Activated CD4-positive, alpha-beta T cell treated with anti-CD3 and anti-CD28 coated beads, Interleukin-10, Interleukin-2, amounts not matched to agents 100 ng/mL and 50 ng/mL, durations not matched to agents 16 hours and 8 hours (primary cell): ENCODE measurements around the gene FGF14.
"Not testable (repeated sequence)": the region's sequence is repeated elsewhere in the genome, so short reads cannot be mapped to it uniquely, and the experiment has no call there.

ENCODE experiments used
- DNase-seq: peaks from one replicate; pipeline ENCODE4 v3.0.0-alpha.2; 2020

Gene FGF14

GRCh38 chr13:101915331-101915730, 486.5 kb downstream of the FGF14 start:
- DNase-seq: no peak

DNA sequence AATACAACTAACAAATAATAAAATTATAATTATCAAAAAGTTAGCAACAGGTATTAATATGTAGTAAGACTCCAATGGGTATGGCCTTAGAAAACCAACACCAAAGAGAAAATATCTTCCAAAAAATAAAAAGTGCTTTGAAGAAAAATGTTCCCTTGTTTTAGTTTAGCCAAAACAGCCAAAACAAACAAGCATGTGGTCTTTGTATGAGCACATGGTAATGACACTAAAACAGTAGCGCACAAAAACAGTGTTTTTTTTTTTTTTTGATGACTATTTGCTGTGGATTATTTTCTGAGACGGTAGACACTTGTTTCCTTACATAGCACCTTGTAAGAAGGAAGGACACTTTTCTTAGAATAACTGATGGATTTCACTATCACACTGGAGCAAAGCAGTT, 490.1 kb downstream of the FGF14 start:
- DNase-seq: no peak

GRCh38 chr13:101903890-101904289, 498.0 kb downstream of the FGF14 start:
- no peak for DNase-seq

DNA sequence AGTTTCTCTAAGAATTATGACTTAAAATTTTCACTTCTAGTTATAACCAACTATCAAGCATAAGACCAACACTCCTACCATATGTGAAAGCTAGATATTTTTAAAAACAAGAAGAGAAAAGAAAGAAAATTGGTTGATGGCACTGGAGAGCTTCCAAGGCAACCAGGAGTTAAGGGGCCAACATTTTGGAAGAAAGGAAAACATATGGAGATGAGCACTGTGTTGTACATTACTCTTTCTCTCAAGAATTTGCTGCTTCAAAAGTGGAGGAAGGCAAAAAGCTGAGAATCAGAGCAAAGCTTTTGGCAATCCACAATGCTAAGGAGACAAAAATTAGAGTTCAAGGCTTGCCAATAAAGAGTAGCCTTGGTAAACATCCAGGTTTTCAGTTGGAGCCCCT, 503.2 kb downstream of the FGF14 start:
- DNase-seq: no peak

- DNase-seq: no peak
Measured at GRCh38 chr13:101896541-101896940, 505.3 kb downstream of the FGF14 start.

DNA sequence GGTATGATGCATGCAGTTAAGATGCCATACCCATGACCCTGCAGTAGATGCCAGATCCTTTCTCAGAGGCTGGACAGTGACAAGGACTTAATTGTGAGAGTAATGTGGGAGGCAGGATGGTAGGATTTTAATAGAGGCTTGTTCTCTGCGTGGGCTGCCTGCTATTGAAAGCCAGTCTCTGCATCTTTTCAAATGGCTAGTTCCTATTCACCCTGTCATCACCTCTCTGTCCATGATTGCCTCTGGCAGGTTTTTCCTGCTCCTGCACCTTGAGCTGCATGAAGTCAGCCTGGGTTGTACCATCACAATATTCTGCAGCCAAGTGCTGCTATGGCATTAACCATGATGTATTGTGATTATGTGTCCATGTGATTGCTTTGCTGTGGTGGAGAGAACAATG, 508.8 kb downstream of the FGF14 start:
- no peak for DNase-seq

GRCh38 chr13:101892296-101892695, 509.6 kb downstream of the FGF14 start:
- no peak for DNase-seq

DNA sequence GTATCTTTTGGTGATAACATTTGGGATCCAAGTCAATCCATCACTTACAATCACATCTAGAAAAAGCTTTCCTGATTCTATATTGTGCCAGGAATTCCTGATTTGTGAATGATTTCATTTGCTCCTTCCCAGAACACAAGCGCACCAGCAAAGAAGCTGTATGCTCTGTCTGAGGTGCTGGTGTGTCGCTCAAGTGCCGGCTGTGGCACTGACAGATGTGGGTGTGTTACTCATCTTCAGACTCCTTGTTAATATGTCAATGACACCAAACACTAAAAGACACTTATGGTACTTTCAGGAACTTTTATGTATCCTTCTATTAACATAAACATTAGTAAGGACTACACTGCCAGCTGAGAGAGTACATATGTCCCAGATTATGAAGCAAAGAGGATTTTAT, 520.3 kb downstream of the FGF14 start:
- no peak for DNase-seq

GRCh38 chr13:101880581-101880980, 521.3 kb downstream of the FGF14 start:
- DNase-seq: no peak

GRCh38 chr13:101876951-101877350, 524.9 kb downstream of the FGF14 start:
- no peak for DNase-seq

GRCh38 chr13:101875717-101876393, 526.0 kb downstream of the FGF14 start:
- no peak for DNase-seq

GRCh38 chr13:101875091-101875490, 526.8 kb downstream of the FGF14 start:
- DNase-seq: no peak

GRCh38 chr13:101869553-101869952, 532.3 kb downstream of the FGF14 start:
- no peak for DNase-seq

GRCh38 chr13:101868585-101869469, 533.0 kb downstream of the FGF14 start:
- no peak for DNase-seq

DNA sequence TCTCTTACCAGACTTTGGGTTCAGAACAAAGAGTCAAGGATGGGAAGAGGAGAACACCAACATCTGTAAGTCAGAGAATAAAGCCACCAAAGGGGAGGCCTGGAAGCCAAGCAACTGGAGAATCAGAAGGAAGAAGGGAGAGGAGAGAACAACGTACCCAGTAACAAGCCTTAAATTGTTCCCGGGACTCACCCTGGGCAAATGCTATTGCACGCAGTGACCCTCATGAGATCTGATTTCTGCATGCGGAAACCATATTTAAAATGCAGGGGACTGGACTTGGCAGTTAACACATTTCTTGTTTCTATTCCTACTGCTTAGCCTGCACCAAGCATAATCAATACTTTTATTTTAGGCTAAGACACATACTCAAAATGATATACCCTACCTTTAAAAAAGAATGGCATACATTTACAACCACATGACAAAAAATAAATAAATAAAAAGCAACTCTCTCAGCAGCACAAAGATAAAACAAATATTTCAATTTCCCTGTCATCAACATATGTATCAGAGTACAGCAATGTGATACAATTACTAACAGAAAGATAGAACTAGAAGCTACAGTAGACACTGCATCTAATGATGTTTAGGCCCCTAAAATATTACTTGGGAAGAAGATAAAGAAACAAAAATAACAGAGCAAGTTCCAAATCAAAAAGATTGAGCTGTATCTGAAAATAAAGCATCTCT, 534.8 kb downstream of the FGF14 start:
- DNase-seq: no peak

- no peak for DNase-seq
Measured at GRCh38 chr13:101858860-101859259, 543.0 kb downstream of the FGF14 start.

DNA sequence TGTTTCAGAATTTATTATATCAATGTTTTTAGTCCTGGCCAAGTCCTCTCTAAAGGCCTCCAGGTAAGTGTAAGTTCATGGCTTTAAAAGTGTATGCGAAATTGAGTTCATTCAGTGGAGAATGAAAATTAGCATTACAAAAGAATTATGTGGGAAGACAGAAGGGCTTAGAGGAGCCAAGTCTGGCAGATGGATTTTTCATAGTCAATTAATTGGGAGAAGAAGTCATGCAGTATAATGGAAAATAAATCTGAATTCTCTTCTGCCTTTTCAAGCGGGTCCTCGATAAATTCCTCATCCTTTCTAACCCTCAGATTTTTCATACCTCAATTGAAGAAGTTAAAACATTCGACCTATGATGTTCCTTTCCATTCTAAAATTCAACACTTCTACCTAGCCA, 555.1 kb downstream of the FGF14 start:
- no peak for DNase-seq

DNA sequence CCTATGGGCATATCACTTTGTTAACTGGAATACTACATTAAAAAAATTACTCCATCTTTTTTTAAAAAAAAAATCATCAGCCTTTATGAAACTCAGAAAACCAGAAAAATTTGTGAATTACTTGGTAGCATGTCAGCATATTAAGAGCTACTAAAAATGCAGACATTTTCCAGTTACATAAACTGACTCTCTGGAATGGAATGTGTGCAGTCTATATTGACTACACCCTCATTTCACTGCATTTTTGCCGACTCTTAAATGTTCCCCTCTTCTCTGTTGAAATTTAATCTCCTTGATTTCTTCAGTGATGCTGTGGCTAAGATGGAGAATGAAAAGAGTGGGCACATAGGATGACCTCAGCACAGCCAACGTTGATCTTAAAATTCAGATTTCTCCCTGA, 555.6 kb downstream of the FGF14 start:
- DNase-seq: no peak

DNA sequence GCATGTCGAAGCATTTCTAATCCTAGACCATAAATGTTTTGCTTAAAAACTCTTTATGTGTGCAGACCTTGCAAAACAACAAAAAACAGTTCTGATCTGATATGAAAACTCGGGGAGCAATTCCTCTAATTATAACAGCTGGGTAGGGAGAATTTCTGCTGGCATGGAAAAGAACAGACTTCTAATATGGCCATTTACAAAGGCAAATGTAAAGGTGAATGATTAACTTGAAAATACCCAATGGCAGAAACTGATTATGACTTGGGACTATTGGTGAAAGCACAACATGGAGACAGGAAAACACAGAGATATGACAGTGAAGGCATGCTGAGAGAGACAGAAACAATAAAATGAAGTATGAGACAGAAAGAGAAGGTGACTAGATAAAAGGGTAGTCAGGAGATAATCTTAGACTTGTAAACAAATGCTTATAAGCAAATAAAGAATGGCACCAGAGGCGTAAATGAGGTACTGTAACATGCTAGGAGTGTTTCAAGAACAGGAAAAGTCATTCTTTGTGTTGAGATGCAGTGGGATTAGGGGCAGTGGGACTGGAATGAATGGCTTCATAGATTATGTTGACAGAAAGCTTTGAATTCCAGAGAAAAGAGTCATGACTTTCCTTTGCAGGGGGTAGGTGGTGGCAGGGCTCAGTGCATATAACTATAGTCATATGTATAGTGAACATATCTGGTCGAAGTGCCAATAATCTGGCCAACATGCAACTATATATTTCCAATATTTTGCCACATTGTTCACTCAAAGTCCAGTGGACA, 556.4 kb downstream of the FGF14 start:
- no peak for DNase-seq

DNA sequence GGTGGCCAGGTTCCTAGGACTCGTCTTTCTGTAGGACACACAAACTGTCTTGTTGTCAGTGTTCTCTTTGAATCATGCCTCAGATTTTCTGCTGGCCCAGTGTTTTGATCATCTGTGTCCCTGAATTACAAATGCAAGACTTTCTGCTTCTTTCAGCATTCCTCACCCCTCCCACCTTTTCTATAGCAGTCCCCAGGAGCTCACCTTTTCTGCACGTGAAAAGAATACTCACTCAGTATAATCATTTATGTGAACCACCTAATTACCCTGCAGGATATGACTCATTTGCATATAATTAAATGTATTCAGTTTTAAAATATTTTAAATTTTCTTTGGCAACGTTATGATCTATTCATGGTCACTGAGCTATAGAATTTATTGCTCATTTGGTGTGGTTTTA, 560.1 kb downstream of the FGF14 start:
- DNase-seq: no peak

GRCh38 chr13:101838323-101838722, 563.5 kb downstream of the FGF14 start:
- no peak for DNase-seq

- DNase-seq: not testable (repeated sequence)
Measured at GRCh38 chr13:101837778-101838177, 564.1 kb downstream of the FGF14 start.

DNA sequence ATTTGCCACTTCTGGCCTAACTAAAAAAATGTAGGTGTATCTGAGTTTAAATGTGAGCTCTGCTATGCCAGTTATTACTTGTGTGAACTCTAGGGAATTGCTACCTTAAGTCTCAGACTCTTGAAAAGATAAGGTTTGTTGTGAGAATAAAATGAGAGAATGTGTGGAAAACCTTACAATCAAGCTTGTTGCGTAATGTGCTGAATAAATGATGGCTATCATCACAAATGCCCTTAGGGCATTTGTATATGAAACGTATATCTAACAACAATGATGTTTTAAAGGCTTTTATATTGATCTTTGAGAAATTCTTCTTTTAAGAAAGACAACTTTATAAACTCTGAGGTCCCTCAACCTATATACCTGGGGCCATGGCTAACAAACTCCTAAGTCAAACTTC, 564.6 kb downstream of the FGF14 start:
- no peak for DNase-seq
